Measurements from ENCODE around the gene HNRNPA2B1.

HNRNPA2B1 gene

DNA sequence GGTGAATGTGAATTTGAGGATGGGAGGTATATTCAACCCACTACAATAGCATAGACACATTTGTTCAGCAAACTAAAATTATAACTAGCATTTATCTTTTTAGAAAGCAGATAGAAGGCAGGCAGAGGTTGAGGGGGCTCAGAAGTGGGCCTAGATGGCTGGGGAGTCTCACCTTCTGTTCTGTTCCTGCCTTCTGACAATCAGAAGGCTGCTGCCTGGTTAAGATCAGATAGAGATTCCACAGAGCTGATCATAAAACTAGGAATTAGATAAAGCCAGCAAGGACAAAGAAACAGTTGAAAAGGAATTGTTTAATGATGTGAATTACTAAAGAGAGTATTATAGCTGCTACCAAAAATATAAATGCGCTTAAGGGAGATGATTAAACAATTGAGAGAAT lies 60.2 kb downstream of the HNRNPA2B1 start:
- Histone ChIP-seq H3K4me3 (ENCODE audit: low read depth, low read length) (no peak overlapping the region), H3K36me3 (replicated peaks) (no peaks in the 10 kb centered on the region), H3K27me3 (replicated peaks) (no peaks in the 10 kb centered on the region), H3K27ac (no peak overlapping the region)
- in situ Hi-C loops (cut with HindIII; ENCODE audit: low pct_ligation_motif_present, low sequenced_read_pairs): no loop called here
- DNase-seq: no peak
- TF ChIP-seq, protein P1, sequence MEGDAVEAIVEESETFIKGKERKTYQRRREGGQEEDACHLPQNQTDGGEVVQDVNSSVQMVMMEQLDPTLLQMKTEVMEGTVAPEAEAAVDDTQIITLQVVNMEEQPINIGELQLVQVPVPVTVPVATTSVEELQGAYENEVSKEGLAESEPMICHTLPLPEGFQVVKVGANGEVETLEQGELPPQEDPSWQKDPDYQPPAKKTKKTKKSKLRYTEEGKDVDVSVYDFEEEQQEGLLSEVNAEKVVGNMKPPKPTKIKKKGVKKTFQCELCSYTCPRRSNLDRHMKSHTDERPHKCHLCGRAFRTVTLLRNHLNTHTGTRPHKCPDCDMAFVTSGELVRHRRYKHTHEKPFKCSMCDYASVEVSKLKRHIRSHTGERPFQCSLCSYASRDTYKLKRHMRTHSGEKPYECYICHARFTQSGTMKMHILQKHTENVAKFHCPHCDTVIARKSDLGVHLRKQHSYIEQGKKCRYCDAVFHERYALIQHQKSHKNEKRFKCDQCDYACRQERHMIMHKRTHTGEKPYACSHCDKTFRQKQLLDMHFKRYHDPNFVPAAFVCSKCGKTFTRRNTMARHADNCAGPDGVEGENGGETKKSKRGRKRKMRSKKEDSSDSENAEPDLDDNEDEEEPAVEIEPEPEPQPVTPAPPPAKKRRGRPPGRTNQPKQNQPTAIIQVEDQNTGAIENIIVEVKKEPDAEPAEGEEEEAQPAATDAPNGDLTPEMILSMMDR (IDR thresholded peaks at IDR 0.05; ENCODE audit: low read depth, low read length, missing control alignments): no peak
